HG03378 (cell line): ENCODE results near the gene KLHDC1.
"Not testable (repeated sequence)": the region's sequence is repeated elsewhere in the genome, so short reads cannot be mapped to it uniquely, and the experiment has no call there.

ENCODE experiments used
- ATAC-seq: cut with Tn5 transposase; IDR thresholded peaks from one replicate; pipeline ENCODE4 v1.9.1; 2021; ENCODE audit warnings: mild to moderate bottlenecking, moderate library complexity; ENCODE audit not compliant: unreplicated experiment

KLHDC1 gene

GRCh38 chr14:49781040-49781439, 88.1 kb downstream of the KLHDC1 start:
- ATAC-seq: not testable (repeated sequence)

GRCh38 chr14:49783394-49784014, 90.6 kb downstream of the KLHDC1 start:
- ATAC-seq: no peak

- no peak for ATAC-seq
These were observed 93.4 kb downstream of the KLHDC1 start for GRCh38 chr14:49786315-49786714.

GRCh38 chr14:49792618-49793017, 99.7 kb downstream of the KLHDC1 start:
- no peak for ATAC-seq

- ATAC-seq: no peak
These were observed 103.1 kb downstream of the KLHDC1 start for GRCh38 chr14:49796025-49796424.
